HCT116 (cell line): ENCODE data around the gene PARP12. TPM values are rescaled to one million over a fixed set of nuclear protein-coding genes. Genes with fewer than 3 reads are reported as not detected.

Experiments
- ATAC-seq: fragments of 200-7000 bp; cut with Tn5 transposase; 2 replicates; pipeline ENCODE4 v1.9.1; 2020; ENCODE audit warnings: mild to moderate bottlenecking, moderate library complexity
- Bru-seq: library from RNA; stranded (reverse); fragments of 400-500 nt; gene quantifications from one replicate; lab custom pipeline; 2021; lab: Mats Ljungman, UMichigan
- BruChase-seq, 2 experiments: library from RNA; stranded (reverse); fragments of 400-500 nt; gene quantifications; one replicate each; lab custom pipeline; 2021; lab: Mats Ljungman, UMichigan
- BruUV-seq: library from RNA; stranded (reverse); fragments of 400-500 nt; replicated peaks from 2 replicates; lab custom pipeline; 2021; lab: Mats Ljungman, UMichigan
- CTCF ChIA-PET: fragments of 300-600 bp; sonication (Branson Sonifier 250); formaldehyde crosslinking; loops from one replicate; lab custom pipeline; 2021; ENCODE audit warnings: antibody characterized with exemption; lab: Charles Lee
- POLR2A ChIA-PET: fragments of 300-600, 350-600 bp; sonication (Branson Sonifier 250); formaldehyde crosslinking; loops from one replicate; lab custom pipeline; 2021; ENCODE audit warnings: antibody characterized with exemption; lab: Charles Lee
- RAD21 ChIA-PET, 2 experiments: fragments of 300-600 bp; sonication (Branson Sonifier 250); formaldehyde crosslinking; loops; one replicate each; lab custom pipeline; 2023; ENCODE audit warnings: low total read pairs in 2 of 2; ENCODE audit not compliant: uncharacterized antibody in 2 of 2, unreplicated experiment in 2 of 2, low non-redundant PET in 1 of 2; lab: Charles Lee
- DNase-seq: peaks from one replicate; pipeline ENCODE4 v3.0.0-alpha.2; 2010; ENCODE audit warnings: low read depth, low spot score
- H2AFZ ChIP-seq: fragments of 200-600 bp; shearing (Covaris generic), sonication (generic); 2 replicates; pipeline ENCODE4 v1.6.1; 2017; ENCODE audit warnings: low read depth, mixed run types, mixed read lengths, antibody characterized with exemption, low read length; ENCODE audit not compliant: poor library complexity, severe bottlenecking
- H3K27ac ChIP-seq: 2 replicates; pipeline ENCODE4 v1.5.1; 2012; ENCODE audit warnings: low read depth, low read length
- H3K27me3 ChIP-seq: fragments of 200-600 bp; sonication (generic); 2 replicates; pipeline ENCODE4 v1.6.1; 2016; ENCODE audit warnings: mixed run types, low read length, mixed read lengths; ENCODE audit not compliant: insufficient read depth
- H3K36me3 ChIP-seq, 2 experiments: fragments of 200-500 bp in 1 of 2; fragments of 200-600 bp in 1 of 2; sonication (Bioruptor generic) in 1 of 2; sonication (generic) in 1 of 2; 2 replicates each; pipeline versions ENCODE4 v1.5.1 to v1.6.1; 2014 to 2016; ENCODE audit warnings: low read length in 2 of 2, inconsistent platforms in 1 of 2, mixed read lengths in 1 of 2, mixed run types in 1 of 2; ENCODE audit not compliant: insufficient read depth in 2 of 2, control insufficient read depth in 1 of 2
- H3K4me1 ChIP-seq, 2 experiments: fragments of 200-600 bp in 1 of 2; sonication (generic) in 1 of 2; 2 replicates each; pipeline versions ENCODE4 v1.5.1 to v1.6.1; 2012 to 2017; ENCODE audit warnings: low read length in 2 of 2, inconsistent platforms in 1 of 2, mild to moderate bottlenecking in 1 of 2, mixed read lengths in 1 of 2, mixed run types in 1 of 2, moderate library complexity in 1 of 2; ENCODE audit not compliant: insufficient read depth in 2 of 2, control insufficient read depth in 1 of 2
- H3K4me2 ChIP-seq: fragments of 200-600 bp; sonication (generic); 2 replicates; pipeline ENCODE4 v1.6.1; 2017; ENCODE audit warnings: mixed run types, low read length, mixed read lengths
- H3K4me3 ChIP-seq, 2 experiments: fragments of 200-600 bp in 1 of 2; sonication (generic) in 1 of 2; replicated peaks in 1 of 2; 2 replicates each; pipeline ENCODE4 v1.5.1; 2011 to 2016; ENCODE audit warnings: low read length in 2 of 2, control low read depth in 1 of 2, low read depth in 1 of 2, mild to moderate bottlenecking in 1 of 2, mixed read lengths in 1 of 2, mixed run types in 1 of 2
- H3K79me2 ChIP-seq: fragments of 200-600 bp; sonication (generic); 2 replicates; pipeline ENCODE4 v1.6.1; 2017; ENCODE audit warnings: mild to moderate bottlenecking, mixed run types, low read length, moderate library complexity, mixed read lengths; ENCODE audit not compliant: insufficient read depth
- H3K9ac ChIP-seq: fragments of 200-600 bp; sonication (generic); 2 replicates; pipeline ENCODE4 v1.6.1; 2016; ENCODE audit warnings: low read length, mixed read lengths
- H3K9me2 ChIP-seq: fragments of 200-600 bp; sonication (generic), shearing (Covaris generic); 2 replicates; pipeline ENCODE4 v1.6.1; 2017; ENCODE audit warnings: mixed run types, mild to moderate bottlenecking, moderate library complexity; ENCODE audit not compliant: insufficient read depth
- H3K9me3 ChIP-seq, 2 experiments: fragments of 200-500 bp in 1 of 2; fragments of 200-600 bp in 1 of 2; sonication (Bioruptor generic) in 1 of 2; sonication (generic) in 1 of 2; 2 replicates each; pipeline ENCODE4 v1.6.1; 2014 to 2017; ENCODE audit warnings: low read length in 2 of 2, mixed read lengths in 2 of 2, inconsistent platforms in 1 of 2, low read depth in 1 of 2, mild to moderate bottlenecking in 1 of 2, mixed run types in 1 of 2, moderate library complexity in 1 of 2; ENCODE audit not compliant: control insufficient read depth in 1 of 2, insufficient read depth in 1 of 2
- H4K20me1 ChIP-seq: fragments of 200-600 bp; sonication (generic), shearing (Covaris generic); 2 replicates; pipeline ENCODE4 v1.6.1; 2017; ENCODE audit warnings: mixed run types, mild to moderate bottlenecking, moderate library complexity; ENCODE audit not compliant: insufficient read depth
- ATF3 ChIP-seq: IDR thresholded peaks from 2 replicates; pipeline ENCODE4 v1.6.1; 2012
- CBX3 ChIP-seq: IDR thresholded peaks from 2 replicates; pipeline ENCODE4 v1.6.1; 2012; ENCODE audit warnings: low read depth
- CEBPB ChIP-seq: IDR thresholded peaks from 2 replicates; pipeline ENCODE4 v1.6.1; 2012; ENCODE audit warnings: low read depth
- CTCF ChIP-seq, 3 experiments: fragments of 200-600 bp in 1 of 3; sonication (generic) in 1 of 3; IDR thresholded peaks in 2 of 3; conservative IDR thresholded peaks in 1 of 3; 2 replicates each; pipeline ENCODE4 v1.5.1; 2012 to 2017; ENCODE audit warnings: low read depth in 2 of 3, low read length in 2 of 3, antibody characterized with exemption in 1 of 3, borderline replicate concordance in 1 of 3, control low read depth in 1 of 3, mild to moderate bottlenecking in 1 of 3, mixed read lengths in 1 of 3, mixed run types in 1 of 3, moderate library complexity in 1 of 3; ENCODE audit not compliant: insufficient read depth in 1 of 3
- EGR1 ChIP-seq: IDR thresholded peaks from 2 replicates; pipeline ENCODE4 v1.6.1; 2012; ENCODE audit warnings: low read depth
- ELF1 ChIP-seq: IDR thresholded peaks from 2 replicates; pipeline ENCODE4 v1.6.1; 2012; ENCODE audit warnings: low read depth, borderline replicate concordance
- EZH2 ChIP-seq: fragments of 200-600 bp; sonication (generic); IDR thresholded peaks from 2 replicates; pipeline ENCODE4 v1.6.1; 2017; ENCODE audit warnings: antibody characterized with exemption, mixed run types
- EZH2phosphoT487 ChIP-seq: fragments of 200-600 bp; IDR thresholded peaks from 2 replicates; pipeline ENCODE4 v1.6.1; 2018; ENCODE audit warnings: antibody characterized with exemption, borderline replicate concordance
- FOSL1 ChIP-seq: IDR thresholded peaks from 2 replicates; pipeline ENCODE4 v1.6.1; 2012; ENCODE audit warnings: low read depth
- POLR2A ChIP-seq: IDR thresholded peaks from 2 replicates; pipeline ENCODE4 v1.7.0; 2011; ENCODE audit warnings: borderline replicate concordance; ENCODE audit not compliant: insufficient read depth, insufficient read length; ENCODE audit errors: extremely low read depth
- POLR2AphosphoS5 ChIP-seq: IDR thresholded peaks from 2 replicates; pipeline ENCODE4 v1.6.1; 2011; ENCODE audit warnings: mild to moderate bottlenecking, low read depth, low read length, moderate library complexity
- RAD21 ChIP-seq: IDR thresholded peaks from 2 replicates; pipeline ENCODE4 v1.6.1; 2012; ENCODE audit warnings: low read depth, mild to moderate bottlenecking
- REST ChIP-seq: IDR thresholded peaks from 2 replicates; pipeline ENCODE4 v1.6.1; 2012; ENCODE audit warnings: low read depth
- SIN3A ChIP-seq: IDR thresholded peaks from 2 replicates; pipeline ENCODE4 v1.6.1; 2012; ENCODE audit warnings: low read depth
- SP1 ChIP-seq: IDR thresholded peaks from 2 replicates; pipeline ENCODE4 v1.6.1; 2012; ENCODE audit warnings: low read depth
- SRF ChIP-seq: IDR thresholded peaks from 2 replicates; pipeline ENCODE4 v1.6.1; 2012; ENCODE audit warnings: low read depth
- TCF7L2 ChIP-seq: IDR thresholded peaks from 2 replicates; pipeline ENCODE4 v1.7.0; 2011; ENCODE audit warnings: borderline replicate concordance, inconsistent platforms; ENCODE audit not compliant: insufficient read depth, insufficient read length; ENCODE audit errors: extremely low read depth
- ZFX ChIP-seq: fragments of 450-650 bp; IDR thresholded peaks from 2 replicates; pipeline ENCODE4 v1.6.1; 2017
- ZNF274 ChIP-seq: fragments of 200-500 bp; sonication (Bioruptor generic); IDR thresholded peaks from 2 replicates; pipeline ENCODE4 v1.6.1; 2014; ENCODE audit warnings: mild to moderate bottlenecking, low read depth, low read length, inconsistent platforms
- intact Hi-C: fragments of 100-400 bp; cut with micrococcal nuclease; formaldehyde crosslinking; loops from 2 replicates; pipeline ENCODE4 v1.10.0; 2022
- long read RNA-seq: library from polyadenylated mRNA; unstranded; transcript quantifications from one replicate; pipeline ENCODE4 v2.0.0, GENCODE V29; 2021; ENCODE audit not compliant: unreplicated experiment
- polyA plus RNA-seq: library from polyadenylated mRNA; unstranded; fragments of >200 nt; gene quantifications from 2 replicates; pipeline ENCODE4 v1.2.1, GENCODE V29; 2012; ENCODE audit warnings: missing spikeins
- total RNA-seq: library from RNA; stranded (reverse); gene quantifications from one replicate; pipeline ENCODE4 v1.2.1, GENCODE V29; 2021; ENCODE audit not compliant: unreplicated experiment

The PARP12 gene
- 17.7 TPM for total RNA-seq
- 11.4 and 17.3 TPM in 2 replicates for polyA plus RNA-seq
- Bru-seq, nascent RNA, result percentile 71 among the genes with signal in this experiment
- BruChase-seq, experiment 1, labeled RNA remaining after a 6-hour chase, result percentile 71 among the genes with signal in this experiment
- BruChase-seq, experiment 2, labeled RNA remaining after a 2-hour chase, result percentile 82 among the genes with signal in this experiment
- long read RNA-seq, transcript PARP12-201 (12 exons, 3,796 nt), result major isoform, 15 of 27 reads
- long read RNA-seq, partial matches to known transcripts, result 3 of 27 reads
- long read RNA-seq, other reads (novel, unspliced or antisense), result 8 of 27 reads

- CTCF ChIA-PET, result no interaction called here
- intact Hi-C loops, result loop anchor here (5.0 kb wide), 1 partner anchor 115 kb away; the partner anchor contains the start of gene KDM7A
- TF ChIP-seq EZH2, result no peak
- TF ChIP-seq SP1, result no peak
- TF ChIP-seq POLR2A, result no peak
- no peak for TF ChIP-seq ATF3
- no peak for TF ChIP-seq REST
- no peak for TF ChIP-seq EZH2phosphoT487
- no peak for TF ChIP-seq CBX3
- 0 out of 2 replicates have a peak, but pooled peaks have one; percentile 10 for TF ChIP-seq EGR1
- TF ChIP-seq TCF7L2, result peak; percentile 59
- no peak for TF ChIP-seq FOSL1
- no peak for TF ChIP-seq CEBPB
- peak; percentile 58; the same call in 1 of the 2 replicates for TF ChIP-seq SIN3A
- no peak for TF ChIP-seq CTCF (IDR thresholded peaks at IDR 0.05 in 2 of 3, conservative IDR thresholded peaks at IDR 0.05 in 1 of 3; ENCODE audit: borderline replicate concordance in 1 of 3, insufficient read depth in 1 of 3, low read depth in 2 of 3, low read length in 2 of 3)
- no peak for TF ChIP-seq RAD21
- TF ChIP-seq ELF1, result no peak
- peak; percentile 95 for TF ChIP-seq ZFX
- no peak for TF ChIP-seq SRF
- no peak for TF ChIP-seq ZNF274
- peak; percentile 49; the same call in 1 of the 2 replicates for TF ChIP-seq POLR2AphosphoS5
These were observed at the start of gene PARP12 for GRCh38 chr7:140062528-140063299. TSS of gene PARP12 (minus strand) at chr7:140062951. CDS start at chr7:140062847, 104 bp downstream.

More at GRCh38 chr7:140062528-140063299, at the start of gene PARP12:
- Histone ChIP-seq H3K79me2 (peaks cover 10% of the 10 kb centered on the region; the same call in 1 of the 2 replicates), H3K9ac (peak within 1 kb of the TSS; percentile 66), H2AFZ (peak within 1 kb of the TSS; percentile 79), H3K27me3 (no peaks in the 10 kb centered on the region), H3K9me3 (peaks cover 0 to 9% of the 10 kb centered on the region in 2 experiments; a peak in 1 of 4 replicates), H3K36me3 (0 out of 4 replicates have a peak, but pooled peaks cover 0 to 1% of the 10 kb centered on the region in 2 experiments), H3K4me3 (peak within 1 kb of the TSS; percentile 52 to 67), H3K4me1 (peaks cover 25 to 54% of the 10 kb centered on the region in 2 experiments), H3K27ac (peak within 1 kb of the TSS; percentile 63), H4K20me1 (no peaks in the 10 kb centered on the region), H3K9me2 (no peaks in the 10 kb centered on the region), H3K4me2 (peak within 1 kb of the TSS; percentile 92)
- ChIA-PET POLR2A (interaction anchor here (0.6 kb wide), 1 partner anchor 85 kb away, joined by 3 read pairs; no protein-coding TSS in a partner anchor), RAD21 (no interaction called here)
- BruUV-seq, result no TSS peak
- DNase-seq, result no peak
- ATAC-seq, result peak; percentile 70
